HFFc6 (cell line): ENCODE results near the gene KMO. TPM values are rescaled to one million over a fixed set of nuclear protein-coding genes. Genes with fewer than 3 reads are reported as not detected.

Experiments
- DNase-seq: peaks from one replicate; pipeline ENCODE4 v3.0.0-alpha.2; 2018
- H3K27ac Mint-ChIP-seq: 2 replicates; pipeline ENCODE4 v1.8.0; 2020; ENCODE audit warnings: mild to moderate bottlenecking, mixed read lengths
- H3K27me3 Mint-ChIP-seq: 2 replicates; pipeline ENCODE4 v1.8.0; 2021; ENCODE audit warnings: mild to moderate bottlenecking, moderate library complexity, mixed read lengths; ENCODE audit not compliant: insufficient read depth
- H3K36me3 Mint-ChIP-seq: 2 replicates; pipeline ENCODE4 v1.8.0; 2021; ENCODE audit warnings: low read depth, mixed read lengths
- H3K4me1 Mint-ChIP-seq: 2 replicates; pipeline ENCODE4 v1.8.0; 2020; ENCODE audit warnings: low read depth, mixed read lengths
- H3K4me3 Mint-ChIP-seq: 2 replicates; pipeline ENCODE4 v1.8.0; 2020; ENCODE audit warnings: mild to moderate bottlenecking, moderate library complexity, mixed read lengths
- H3K9me3 Mint-ChIP-seq: 2 replicates; pipeline ENCODE4 v1.8.0; 2020; ENCODE audit warnings: mild to moderate bottlenecking, mixed read lengths
- total RNA-seq, 6 experiments: library from RNA; stranded (reverse); fragmentation: NEBNext Ultra II Directional; extraction: Animal tissue kit (Norgen Biotek cat#: 25700); gene quantifications; 2 replicates in 1 of 6; 3 replicates in 5 of 6; pipeline ENCODE4 v1.2.3, GENCODE V29; 2021
- TF ChIP-seq, protein P1 (sequence below): fragments of 200-600 bp; sonication (generic); IDR thresholded peaks from 2 replicates; pipeline ENCODE4 v1.5.0; 2021; ENCODE audit warnings: antibody characterized with exemption, mild to moderate bottlenecking

KMO gene
- total RNA-seq, 6 experiments from 2014 or later = not detected

GRCh38 chr1:241615043-241615974, 83.1 kb downstream of the KMO start:
- TF ChIP-seq, protein P1, sequence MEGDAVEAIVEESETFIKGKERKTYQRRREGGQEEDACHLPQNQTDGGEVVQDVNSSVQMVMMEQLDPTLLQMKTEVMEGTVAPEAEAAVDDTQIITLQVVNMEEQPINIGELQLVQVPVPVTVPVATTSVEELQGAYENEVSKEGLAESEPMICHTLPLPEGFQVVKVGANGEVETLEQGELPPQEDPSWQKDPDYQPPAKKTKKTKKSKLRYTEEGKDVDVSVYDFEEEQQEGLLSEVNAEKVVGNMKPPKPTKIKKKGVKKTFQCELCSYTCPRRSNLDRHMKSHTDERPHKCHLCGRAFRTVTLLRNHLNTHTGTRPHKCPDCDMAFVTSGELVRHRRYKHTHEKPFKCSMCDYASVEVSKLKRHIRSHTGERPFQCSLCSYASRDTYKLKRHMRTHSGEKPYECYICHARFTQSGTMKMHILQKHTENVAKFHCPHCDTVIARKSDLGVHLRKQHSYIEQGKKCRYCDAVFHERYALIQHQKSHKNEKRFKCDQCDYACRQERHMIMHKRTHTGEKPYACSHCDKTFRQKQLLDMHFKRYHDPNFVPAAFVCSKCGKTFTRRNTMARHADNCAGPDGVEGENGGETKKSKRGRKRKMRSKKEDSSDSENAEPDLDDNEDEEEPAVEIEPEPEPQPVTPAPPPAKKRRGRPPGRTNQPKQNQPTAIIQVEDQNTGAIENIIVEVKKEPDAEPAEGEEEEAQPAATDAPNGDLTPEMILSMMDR = no peak
- Mint-ChIP-seq H3K36me3 (no peaks in the 10 kb centered on the region), H3K9me3 (no peaks in the 10 kb centered on the region), H3K4me3 (no peak overlapping the region), H3K4me1 (peaks cover 11% of the 10 kb centered on the region), H3K27ac (no peak overlapping the region), H3K27me3 (no peaks in the 10 kb centered on the region; the same call in 1 of the 2 replicates)
- no peak for DNase-seq

DNA sequence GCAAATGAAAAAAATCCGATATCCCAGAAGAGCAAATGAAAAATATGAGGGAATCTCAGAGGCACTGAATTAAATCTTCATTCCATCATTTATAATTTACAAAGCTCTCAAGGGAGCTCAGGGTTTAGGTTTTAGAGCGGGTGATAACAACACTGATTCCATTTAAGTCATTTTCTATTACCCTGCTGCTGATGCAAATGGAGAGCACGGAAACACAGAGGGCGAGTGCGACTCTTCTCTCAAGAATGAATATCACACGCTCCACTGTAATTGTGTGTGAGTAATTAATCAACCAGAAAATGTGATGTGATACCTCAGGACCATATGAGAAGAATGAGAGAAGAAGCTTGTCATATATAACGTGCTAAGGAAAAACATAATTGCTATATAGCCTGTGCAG, 85.2 kb downstream of the KMO start:
- Mint-ChIP-seq H3K9me3 (no peaks in the 10 kb centered on the region), H3K4me1 (peaks cover 11% of the 10 kb centered on the region), H3K4me3 (no peak overlapping the region), H3K27me3 (no peaks in the 10 kb centered on the region; the same call in 1 of the 2 replicates), H3K36me3 (no peaks in the 10 kb centered on the region), H3K27ac (no peak overlapping the region)
- DNase-seq = no peak
- TF ChIP-seq, protein P1 = no peak

DNA sequence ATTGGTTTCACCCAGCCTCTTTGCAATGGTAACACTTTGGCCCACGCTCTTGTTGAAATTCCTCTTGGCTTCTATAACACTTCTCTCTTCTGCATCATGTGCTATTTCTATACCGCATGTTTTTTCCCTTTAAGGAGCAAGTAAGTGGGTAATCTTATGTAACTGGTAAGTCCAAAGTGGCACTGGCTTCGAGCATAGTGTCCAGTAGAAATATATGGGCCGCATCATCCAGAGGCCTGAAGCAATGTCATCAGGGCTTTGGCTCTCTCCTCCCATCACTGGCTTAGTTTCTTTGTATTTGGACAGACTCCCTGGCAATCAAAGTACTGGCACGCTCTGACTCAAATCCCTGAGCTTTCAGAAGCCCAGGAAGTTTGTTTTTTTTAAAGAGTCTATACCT, 90.5 kb downstream of the KMO start:
- no peaks in the 10 kb centered on the region for H3K27me3 Mint-ChIP-seq
- H3K27ac Mint-ChIP-seq = no peak overlapping the region
- DNase-seq = no peak

DNA sequence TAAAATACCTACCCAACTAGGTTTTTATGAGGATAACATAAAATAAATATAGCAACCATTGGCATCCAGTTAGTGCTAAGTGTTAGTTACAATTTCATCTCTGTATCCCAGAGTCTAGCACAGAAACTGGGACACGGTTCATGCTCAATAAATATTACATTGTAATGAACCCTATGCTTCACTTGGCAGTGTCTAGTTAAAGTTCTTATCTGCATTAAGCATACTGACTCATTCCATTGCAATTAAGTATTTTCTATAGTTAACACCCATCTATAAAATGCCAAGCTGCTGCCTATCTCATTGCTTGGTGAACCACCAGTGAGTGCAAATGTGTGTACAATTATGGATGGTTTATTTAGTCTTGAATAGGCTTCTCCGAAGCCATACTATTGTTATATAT, 92.8 kb downstream of the KMO start:
- DNase-seq = no peak
- TF ChIP-seq, protein P1 = no peak
- Mint-ChIP-seq H3K4me3 (no peak overlapping the region), H3K27ac (no peak overlapping the region), H3K9me3 (no peaks in the 10 kb centered on the region), H3K4me1 (peaks cover 22% of the 10 kb centered on the region; the same call in 1 of the 2 replicates), H3K36me3 (no peaks in the 10 kb centered on the region), H3K27me3 (no peaks in the 10 kb centered on the region; the same call in 1 of the 2 replicates)

More for the DNA sequence above, 90.5 kb downstream of the KMO start:
- H3K9me3 Mint-ChIP-seq = no peaks in the 10 kb centered on the region
- peaks cover 14% of the 10 kb centered on the region; the same call in 1 of the 2 replicates for H3K4me1 Mint-ChIP-seq
- no peaks in the 10 kb centered on the region for H3K36me3 Mint-ChIP-seq
- TF ChIP-seq, protein P1 = no peak
- no peak overlapping the region for H3K4me3 Mint-ChIP-seq

DNA sequence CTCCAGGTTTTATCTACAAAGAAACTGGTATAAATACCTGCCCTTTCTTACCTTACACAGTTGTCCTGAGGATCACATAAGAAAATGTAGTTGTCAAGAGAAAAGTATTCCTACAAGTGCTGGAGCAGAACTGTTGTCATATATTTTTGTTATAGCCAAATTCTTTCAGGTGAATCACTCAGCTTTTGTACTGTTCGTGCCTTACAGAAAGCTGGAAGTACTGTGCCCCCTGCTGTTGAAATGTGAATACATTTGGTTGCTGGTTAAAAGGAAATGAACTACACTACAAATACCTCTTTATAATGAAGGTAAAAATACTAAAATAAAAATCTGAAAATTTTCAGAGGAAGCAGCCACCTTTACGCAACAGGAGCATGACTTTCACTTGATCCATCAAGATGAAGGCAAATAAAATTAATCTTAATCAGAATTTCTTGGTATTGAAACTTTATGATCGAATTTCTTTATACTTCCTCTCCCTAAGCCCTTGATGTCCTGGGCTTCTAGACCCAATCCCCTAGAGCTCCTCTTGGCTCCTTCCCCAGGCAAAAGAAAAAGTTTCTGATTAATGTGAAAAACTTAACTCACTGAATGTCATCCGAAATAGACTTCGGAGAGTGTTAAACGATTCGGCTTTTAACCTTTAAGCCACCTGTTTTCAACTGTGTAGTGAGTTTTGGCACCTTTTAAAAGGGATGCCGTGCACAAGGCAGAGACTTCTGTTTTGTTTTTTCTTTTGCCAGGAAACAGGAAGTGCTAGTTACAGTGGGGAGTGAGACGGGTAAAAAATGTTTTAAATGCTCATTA, 95.5 kb downstream of the KMO start:
- peaks cover 30% of the 10 kb centered on the region; the same call in 1 of the 2 replicates for H3K4me1 Mint-ChIP-seq

More for the DNA sequence above, 95.5 kb downstream of the KMO start:
- peak; percentile 77 for DNase-seq
- H3K36me3 Mint-ChIP-seq = peaks cover 5% of the 10 kb centered on the region; the same call in 1 of the 2 replicates
- no peak overlapping the region for H3K4me3 Mint-ChIP-seq
- TF ChIP-seq, protein P1 = peak; percentile 88
- H3K27ac Mint-ChIP-seq = no peak overlapping the region
- H3K27me3 Mint-ChIP-seq = no peaks in the 10 kb centered on the region; the same call in 1 of the 2 replicates
- no peaks in the 10 kb centered on the region for H3K9me3 Mint-ChIP-seq
